G401 (cell line): Measurements from ENCODE around the gene FMN1. TPM values are rescaled to one million over a fixed set of nuclear protein-coding genes. Genes with fewer than 3 reads are reported as not detected.
"Not testable (repeated sequence)": the region's sequence is repeated elsewhere in the genome, so short reads cannot be mapped to it uniquely, and the experiment has no call there.

Source experiments
- DNase-seq: peaks from one replicate; pipeline ENCODE4 v3.0.0-alpha.2; 2015; ENCODE audit warnings: low spot score
- in situ Hi-C: cut with HindIII; loops from 2 replicates; pipeline ENCODE4 v1.10.0; 2016; ENCODE audit warnings: low sequenced_read_pairs, mixed read lengths
- total RNA-seq: library from RNA; depleted of rRNA; stranded (reverse); fragments of >200 nt; shearing (Covaris generic); gene quantifications from 2 replicates; pipeline ENCODE4 v1.2.3, GENCODE V29; 2014

Gene FMN1
- total RNA-seq, 1 experiment from 2014 or later = not detected

DNA sequence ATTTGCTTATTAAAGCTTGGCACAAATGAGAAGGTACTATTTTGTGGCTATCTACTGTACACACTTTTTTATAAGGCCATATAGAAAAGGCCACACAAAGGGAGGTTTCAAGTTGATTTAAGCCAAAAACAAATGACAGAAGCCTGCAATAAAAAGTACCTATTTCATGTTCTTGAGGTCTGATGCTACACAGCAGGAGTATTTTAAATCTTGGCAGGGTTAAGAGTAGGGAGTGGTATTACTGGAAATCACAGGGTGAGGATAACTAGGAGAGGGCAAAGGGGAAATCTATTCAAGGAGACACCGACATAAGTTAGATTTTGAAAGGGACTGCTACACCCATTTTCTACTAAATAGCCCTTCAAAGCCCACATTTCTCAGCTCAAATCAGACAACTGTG, 330.5 kb downstream of the FMN1 start:
- no peak for DNase-seq

DNA sequence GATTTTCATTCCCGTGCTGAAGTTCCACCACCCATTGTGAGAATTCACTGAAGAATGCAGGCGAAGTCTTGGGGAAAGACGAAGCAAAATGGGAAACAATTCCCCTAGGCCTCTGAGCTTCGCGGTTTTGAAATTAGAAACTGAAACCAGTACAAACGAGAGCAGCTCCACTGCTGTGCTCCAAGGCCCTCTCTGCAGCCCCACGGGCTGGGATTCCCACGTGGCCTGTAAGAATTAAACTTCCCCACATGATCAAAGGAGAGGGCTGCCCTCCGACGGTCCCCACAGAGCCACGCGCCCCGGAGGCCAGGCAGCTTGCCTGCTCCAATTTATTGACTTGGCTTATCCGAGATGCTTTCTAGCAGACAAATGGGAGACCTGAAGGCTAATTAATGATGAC, 332.8 kb downstream of the FMN1 start:
- DNase-seq = peak; percentile 10
- in situ Hi-C loops = no loop called here

More for the DNA sequence above, 330.5 kb downstream of the FMN1 start:
- in situ Hi-C loops = no loop called here

GRCh38 chr15:32861174-32861573, 333.3 kb downstream of the FMN1 start:
- no peak for DNase-seq
- in situ Hi-C loops = no loop called here

GRCh38 chr15:32859996-32860395, 334.5 kb downstream of the FMN1 start:
- in situ Hi-C loops = no loop called here
- no peak for DNase-seq

- no peak for DNase-seq
- in situ Hi-C loops = no loop called here
Measured at GRCh38 chr15:32859251-32859650, 335.3 kb downstream of the FMN1 start.

DNA sequence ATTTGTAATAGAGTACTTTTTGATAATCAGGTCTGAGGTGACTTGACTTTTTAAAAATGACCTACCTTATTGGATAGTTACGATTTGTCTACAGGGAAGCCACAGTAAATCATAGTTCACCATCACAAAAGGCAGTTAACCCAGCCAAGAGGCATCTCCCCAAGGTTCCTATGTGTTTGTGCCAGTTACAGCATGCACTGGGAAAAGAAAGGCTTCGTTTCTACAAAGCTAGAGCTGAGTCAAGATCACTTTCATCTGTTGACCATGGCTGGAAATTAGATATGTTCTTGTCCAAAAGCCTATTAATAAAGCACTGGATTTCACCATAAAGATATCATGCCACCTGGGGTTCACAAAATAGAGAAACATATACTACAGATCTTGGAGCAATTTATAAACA, 336.8 kb downstream of the FMN1 start:
- in situ Hi-C loops = no loop called here
- DNase-seq = no peak

- no peak for DNase-seq
- in situ Hi-C loops = no loop called here
Measured at GRCh38 chr15:32856753-32857152, 337.8 kb downstream of the FMN1 start.

- in situ Hi-C loops = no loop called here
- no peak for DNase-seq
Measured at GRCh38 chr15:32855942-32856341, 338.6 kb downstream of the FMN1 start.

- no peak for DNase-seq
- in situ Hi-C loops = no loop called here
Measured at GRCh38 chr15:32853592-32853991, 340.9 kb downstream of the FMN1 start.

DNA sequence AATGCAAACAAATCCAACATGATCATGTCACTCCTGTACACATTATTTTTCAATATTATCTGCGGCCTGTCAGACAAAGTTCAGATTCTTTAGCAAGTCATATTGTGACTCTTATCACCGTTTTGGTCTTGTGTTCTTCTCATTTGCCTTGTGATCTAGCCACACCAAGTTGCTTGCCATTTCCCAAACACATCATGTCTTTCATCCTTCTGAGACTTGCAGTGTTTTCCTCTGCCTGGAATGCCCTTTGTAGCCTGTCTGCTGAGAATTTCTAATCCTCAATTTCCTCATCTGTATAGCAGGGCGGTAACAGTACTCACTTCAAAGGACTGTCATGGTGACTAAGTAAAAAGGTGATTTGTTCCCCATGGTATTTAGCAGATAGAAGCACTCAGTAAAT, 341.7 kb downstream of the FMN1 start:
- in situ Hi-C loops = no loop called here
- DNase-seq = no peak

DNA sequence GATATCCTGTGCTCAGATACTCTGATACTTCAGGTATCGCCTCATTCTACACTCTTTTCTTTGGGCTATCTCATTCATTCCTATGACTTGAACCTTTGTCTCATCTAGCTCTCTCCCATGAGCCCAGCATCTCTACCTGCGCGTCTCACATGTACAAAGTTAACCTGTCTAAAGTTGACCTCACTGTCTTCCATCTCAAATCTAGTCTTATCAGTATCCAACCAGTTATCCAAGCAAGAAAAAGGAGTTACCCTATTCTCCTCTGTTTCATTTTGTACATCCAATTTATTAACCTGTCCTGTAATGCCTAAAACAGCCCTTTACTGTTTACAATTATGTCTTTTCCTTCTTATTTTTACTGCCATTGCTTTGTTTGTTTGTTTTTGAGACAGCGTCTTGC, 342.5 kb downstream of the FMN1 start:
- DNase-seq = no peak
- in situ Hi-C loops = no loop called here

DNA sequence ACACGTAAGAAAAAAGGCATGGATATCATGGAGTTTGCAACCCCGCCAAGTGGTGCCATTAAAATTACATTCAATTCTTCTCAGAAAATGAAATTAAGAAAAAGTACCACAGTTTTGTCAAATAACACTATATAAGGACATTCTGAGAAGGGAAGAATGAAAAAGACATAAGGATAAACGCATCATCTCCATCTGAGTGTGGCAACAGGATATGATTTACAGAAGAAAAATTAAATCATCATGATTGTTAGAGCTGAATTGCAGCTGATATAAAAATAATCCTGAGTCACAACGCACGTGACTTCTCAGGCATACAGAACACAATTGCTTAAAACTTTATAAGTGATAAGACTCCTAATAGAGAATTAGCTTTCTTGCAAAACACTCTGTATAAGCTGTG, 342.9 kb downstream of the FMN1 start:
- no peak for DNase-seq
- in situ Hi-C loops = no loop called here

GRCh38 chr15:32849769-32850668, 344.5 kb downstream of the FMN1 start:
- DNase-seq = no peak
- in situ Hi-C loops = no loop called here

- in situ Hi-C loops, DNase-seq: not testable (repeated sequence)
Measured at GRCh38 chr15:32846671-32847070, 347.8 kb downstream of the FMN1 start.

DNA sequence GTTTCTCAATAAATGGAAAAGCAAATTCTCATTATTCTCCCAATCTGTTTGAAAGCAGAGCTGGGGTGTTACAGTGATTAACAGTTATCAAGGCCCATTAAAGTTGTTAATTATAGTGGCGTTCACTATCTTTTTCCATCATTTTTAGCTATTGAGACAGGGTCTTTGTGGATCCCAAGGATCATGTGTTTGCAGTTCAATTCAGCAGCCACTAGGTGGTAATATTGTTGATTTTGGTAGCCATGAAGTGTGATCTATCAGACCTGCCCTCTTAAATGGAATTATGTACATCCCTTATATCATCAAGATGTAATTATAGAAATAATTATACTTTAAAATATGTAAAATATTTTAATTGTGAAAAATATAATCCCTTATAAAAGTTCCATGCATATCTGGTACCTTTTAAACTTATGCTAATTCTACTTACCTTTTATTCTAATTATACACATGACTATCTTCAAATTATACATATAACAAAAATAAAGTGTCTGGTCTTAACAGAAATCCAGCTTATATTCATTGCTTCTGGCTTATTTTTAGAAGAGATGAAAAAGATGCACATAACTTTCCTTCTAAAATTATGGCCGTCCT, 350.3 kb downstream of the FMN1 start:
- in situ Hi-C loops = no loop called here
- no peak for DNase-seq

GRCh38 chr15:32843219-32843815, 351.2 kb downstream of the FMN1 start:
- in situ Hi-C loops = no loop called here
- DNase-seq = no peak

- in situ Hi-C loops = no loop called here
- DNase-seq = no peak
Measured at GRCh38 chr15:32842081-32842480, 352.4 kb downstream of the FMN1 start.

DNA sequence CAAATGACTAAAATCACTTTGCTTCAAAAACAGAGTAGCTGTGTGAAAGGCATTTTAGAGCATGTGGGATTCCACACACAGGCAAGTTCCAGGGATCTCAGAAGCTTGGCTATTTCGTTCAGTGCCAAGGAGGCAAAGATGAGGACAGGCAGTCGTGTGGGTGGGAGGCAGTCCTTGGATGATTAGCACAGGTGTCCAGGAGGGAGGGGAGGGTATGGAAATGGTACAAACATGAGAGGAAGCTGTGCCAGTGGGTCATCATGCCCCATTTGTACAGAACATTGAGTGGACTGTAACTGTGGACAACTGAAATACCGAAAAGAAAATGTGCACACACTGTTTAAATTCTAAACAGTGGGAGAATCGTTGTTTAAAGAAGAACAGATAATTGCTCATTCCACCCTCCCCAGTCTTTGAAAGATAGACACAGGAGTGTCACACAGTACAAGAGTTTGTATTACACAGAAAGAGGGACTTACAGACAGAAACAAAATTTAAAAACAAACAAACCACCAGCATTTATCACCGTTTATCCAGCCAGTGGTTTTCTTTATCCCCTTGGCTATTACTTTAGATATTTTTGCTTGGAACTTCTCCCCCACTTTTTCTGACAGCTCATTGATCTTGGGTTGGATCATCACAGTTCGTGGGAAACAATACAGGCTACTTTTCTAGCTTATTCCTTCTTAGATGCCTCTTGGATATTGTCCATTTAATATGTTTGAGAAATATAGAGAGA, 353.8 kb downstream of the FMN1 start:
- no peak for DNase-seq
- in situ Hi-C loops = no loop called here

- peak; percentile 3 for DNase-seq
- in situ Hi-C loops = no loop called here
Measured at GRCh38 chr15:32838820-32839219, 355.7 kb downstream of the FMN1 start.

GRCh38 chr15:32838338-32838737, 356.2 kb downstream of the FMN1 start:
- in situ Hi-C loops = no loop called here
- no peak for DNase-seq
